DND-41 (cell line): Measurements from ENCODE around the gene ICA1L.

Experiments
- CTCF ChIP-seq: IDR thresholded peaks from 2 replicates; pipeline ENCODE4 v1.5.1; 2012; ENCODE audit warnings: borderline replicate concordance, low read length, moderate library complexity, mild to moderate bottlenecking; ENCODE audit not compliant: poor library complexity, severe bottlenecking; ENCODE audit errors: extremely low read depth
- EZH2 ChIP-seq: IDR thresholded peaks from 3 replicates; pipeline ENCODE4 v1.6.1; 2012; ENCODE audit warnings: borderline replicate concordance, low read depth, mild to moderate bottlenecking, moderate library complexity, low read length, inconsistent platforms; ENCODE audit not compliant: severe bottlenecking

DNA sequence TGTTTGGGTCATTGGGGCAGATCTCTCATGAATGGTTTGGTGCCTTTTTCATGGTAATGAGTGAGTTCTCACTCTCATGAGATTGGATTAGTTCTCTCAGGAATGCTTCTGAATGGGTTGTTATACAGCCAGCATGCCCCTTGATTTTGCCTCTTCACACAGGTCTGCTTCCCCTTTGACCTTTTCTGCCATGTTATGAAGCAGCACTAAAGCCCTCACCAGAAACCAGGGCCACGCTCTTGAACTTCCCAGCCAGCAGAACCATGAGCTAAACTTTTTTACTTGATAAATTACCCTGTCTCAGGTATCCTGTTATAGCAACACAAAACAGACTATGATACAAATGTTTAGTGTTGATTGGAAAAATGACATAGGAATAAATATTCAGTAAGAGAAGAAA is 57.3 kb downstream of the ICA1L start:
- TF ChIP-seq CTCF (no peak), EZH2 (no peak)
